GM18498 (cell line): ENCODE results near the gene SPANXD.
"Not testable (repeated sequence)": the region's sequence is repeated elsewhere in the genome, so short reads cannot be mapped to it uniquely, and the experiment has no call there.

Source experiments
- ATAC-seq: cut with Tn5 transposase; IDR thresholded peaks from one replicate; pipeline ENCODE4 v1.9.1; 2021; ENCODE audit warnings: mild to moderate bottlenecking, moderate library complexity; ENCODE audit not compliant: unreplicated experiment

Gene SPANXD, protein sequence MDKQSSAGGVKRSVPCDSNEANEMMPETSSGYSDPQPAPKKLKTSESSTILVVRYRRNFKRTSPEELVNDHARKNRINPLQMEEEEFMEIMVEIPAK

GRCh38 chrX:141698639-141699038 is at the start of gene SPANXD:
SPANXD (minus strand) TSS chrX:141698739; CDS start chrX:141698405, 334 bp downstream.
- not testable (repeated sequence) for ATAC-seq

DNA sequence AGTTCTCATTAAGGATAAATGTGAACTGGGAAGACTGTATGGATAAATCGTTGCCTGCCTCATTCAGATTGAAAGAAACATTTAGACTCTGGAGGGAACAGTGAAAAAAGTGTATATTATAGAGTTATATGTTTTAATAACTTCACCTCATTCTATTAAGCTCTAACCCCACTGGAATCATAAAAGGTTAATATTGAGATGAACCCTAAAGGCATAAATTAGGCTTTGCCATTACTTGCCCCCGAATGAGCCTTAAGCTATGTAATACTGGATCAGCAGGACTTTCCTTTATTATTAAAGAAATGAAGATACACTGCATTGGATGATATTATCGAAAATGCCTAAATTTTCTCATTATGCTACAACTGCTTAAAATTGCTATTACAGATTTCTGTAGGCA is 44.1 kb upstream of the SPANXD start:
- no peak for ATAC-seq

GRCh38 chrX:141736656-141737055 is 38.1 kb upstream of the SPANXD start:
- ATAC-seq, result no peak

DNA sequence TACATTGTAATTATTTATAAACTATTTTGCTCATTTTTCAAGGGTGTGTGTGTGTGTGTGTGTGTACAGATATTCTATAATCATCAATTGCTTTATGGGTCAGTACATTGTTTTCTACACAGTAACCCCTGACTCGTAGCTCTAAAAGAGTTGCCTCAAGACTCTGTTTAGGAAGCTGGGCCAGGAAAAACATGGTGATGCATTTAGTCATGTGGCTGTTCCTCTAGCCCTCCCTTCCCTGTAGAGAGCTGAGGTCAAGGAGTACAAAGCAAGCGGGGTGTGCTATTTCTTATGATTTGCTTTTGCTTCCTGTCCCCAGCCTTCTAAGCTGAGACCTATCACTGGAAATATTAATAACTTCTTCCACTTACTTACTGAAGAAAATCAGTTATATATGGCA is 34.8 kb upstream of the SPANXD start:
- ATAC-seq, result no peak

GRCh38 chrX:141732031-141732430 is 33.5 kb upstream of the SPANXD start:
- no peak for ATAC-seq

- ATAC-seq, result no peak
Measured at GRCh38 chrX:141724186-141724585, 25.6 kb upstream of the SPANXD start.

- ATAC-seq, result no peak
Measured at GRCh38 chrX:141714680-141715079, 16.1 kb upstream of the SPANXD start.

DNA sequence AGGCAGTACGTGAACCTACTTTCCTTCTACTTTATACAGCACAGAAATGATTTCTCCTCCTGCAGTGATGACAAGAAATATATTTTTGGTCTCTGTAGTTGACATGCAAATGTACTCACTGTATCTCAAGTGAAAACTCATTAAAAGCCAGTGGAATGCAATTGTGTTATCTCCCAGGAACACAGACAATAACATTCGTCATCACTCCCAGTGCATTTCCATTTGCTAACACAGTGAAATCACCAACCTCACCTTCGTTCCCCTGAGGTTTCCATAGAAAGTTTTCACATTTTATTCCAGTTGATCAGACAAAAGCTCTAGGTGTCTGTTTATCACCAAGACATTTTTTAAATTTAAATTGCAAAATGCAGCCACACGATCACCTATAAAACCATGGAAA is 2.5 kb upstream of the SPANXD start:
- ATAC-seq, result no peak

DNA sequence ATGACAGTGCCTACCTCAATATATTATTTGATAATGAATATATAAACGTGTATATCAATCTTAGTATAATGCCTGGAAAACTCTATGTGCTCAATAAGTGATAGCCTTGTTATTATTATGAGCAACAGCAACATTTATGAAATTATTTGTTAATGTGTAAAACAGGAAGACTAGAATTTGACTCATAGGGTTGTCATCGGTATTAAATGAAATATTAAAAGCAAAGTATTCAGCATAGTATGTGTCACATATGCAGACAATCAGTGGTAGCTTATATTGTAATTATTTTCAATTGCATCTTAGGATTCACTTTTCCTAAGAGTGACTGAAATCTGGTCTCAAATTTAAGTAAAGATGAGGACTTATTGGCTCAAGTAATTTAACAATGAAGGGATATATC is 24.6 kb downstream of the SPANXD start:
- ATAC-seq, result no peak

GRCh38 chrX:141669689-141670088 is 28.9 kb downstream of the SPANXD start:
- no peak for ATAC-seq

DNA sequence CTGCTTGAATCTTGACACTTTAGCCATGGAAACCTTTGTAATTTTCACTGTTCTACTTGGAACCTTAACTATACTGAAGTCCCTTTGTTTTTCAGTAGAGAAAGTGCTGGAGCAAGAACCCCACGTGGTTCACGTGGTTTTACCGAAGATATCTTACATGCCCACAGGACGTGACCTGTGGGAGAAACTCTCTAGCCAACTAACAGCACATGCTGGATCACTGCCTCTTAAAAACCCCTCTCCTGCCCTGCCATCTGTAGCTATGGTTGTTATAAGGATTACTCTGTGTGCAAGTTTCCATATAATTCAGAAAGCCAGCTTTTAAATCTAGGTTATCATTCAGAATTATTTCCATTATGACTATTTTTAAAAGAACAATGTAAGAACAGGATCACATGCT is 30.2 kb downstream of the SPANXD start:
- ATAC-seq, result no peak

- no peak for ATAC-seq
Measured at GRCh38 chrX:141662781-141663180, 35.8 kb downstream of the SPANXD start.

GRCh38 chrX:141652286-141652685 is 46.3 kb downstream of the SPANXD start:
- ATAC-seq, result no peak
